ENCODE measurements around the gene SNAP29.
A peak's percentile ranks its signal among the peaks of the same experiment; 100 is the strongest.
"Not testable (repeated sequence)": the region's sequence is repeated elsewhere in the genome, so short reads cannot be mapped to it uniquely, and the experiment has no call there.

Gene SNAP29

GRCh38 chr22:20903093-20903492 lies 44.3 kb downstream of the SNAP29 start:
- no peak for DNase-seq

- peak; percentile 53 for DNase-seq
Measured at GRCh38 chr22:20904008-20904979, 45.5 kb downstream of the SNAP29 start.

GRCh38 chr22:20904980-20905355 lies 46.2 kb downstream of the SNAP29 start:
- no peak for DNase-seq

GRCh38 chr22:20905415-20906386 lies 46.9 kb downstream of the SNAP29 start:
- no peak for DNase-seq

GRCh38 chr22:20906387-20906767 lies 47.6 kb downstream of the SNAP29 start:
- DNase-seq, result no peak

GRCh38 chr22:20908717-20909116 lies 49.9 kb downstream of the SNAP29 start:
- not testable (repeated sequence) for DNase-seq

GRCh38 chr22:20909543-20910303 lies 50.9 kb downstream of the SNAP29 start:
- DNase-seq, result no peak

GRCh38 chr22:20912494-20912893 lies 53.7 kb downstream of the SNAP29 start:
- no peak for DNase-seq

- peak; percentile 96 for DNase-seq
Measured at GRCh38 chr22:20916916-20917810, 58.4 kb downstream of the SNAP29 start, which contains the start of gene CRKL. CRKL (plus strand) TSS chr22:20917407; CDS start chr22:20917935, 528 bp downstream.

GRCh38 chr22:20918663-20919218 lies 59.9 kb downstream of the SNAP29 start:
- no peak for DNase-seq

- no peak for DNase-seq
Measured at GRCh38 chr22:20919718-20920117, 60.9 kb downstream of the SNAP29 start.

- DNase-seq, result no peak
Measured at GRCh38 chr22:20920881-20921203, 62.0 kb downstream of the SNAP29 start.

GRCh38 chr22:20922141-20922751 lies 63.4 kb downstream of the SNAP29 start:
- DNase-seq, result no peak

- DNase-seq, result no peak
Measured at GRCh38 chr22:20926243-20926642, 67.4 kb downstream of the SNAP29 start.

- no peak for DNase-seq
Measured at GRCh38 chr22:20927940-20928572, 69.2 kb downstream of the SNAP29 start.

GRCh38 chr22:20928573-20928967 lies 69.8 kb downstream of the SNAP29 start:
- no peak for DNase-seq

GRCh38 chr22:20930004-20930403 lies 71.2 kb downstream of the SNAP29 start:
- no peak for DNase-seq

GRCh38 chr22:20930435-20930834 lies 71.6 kb downstream of the SNAP29 start:
- DNase-seq, result not testable (repeated sequence)

GRCh38 chr22:20931126-20931654 lies 72.4 kb downstream of the SNAP29 start:
- DNase-seq, result no peak

GRCh38 chr22:20933910-20934309 lies 75.1 kb downstream of the SNAP29 start:
- no peak for DNase-seq

All from kidney glomerular epithelial cell (primary cell).